Endothelial cell of umbilical vein (primary cell): ENCODE data around the gene ST8SIA2. TPM values are rescaled to one million over a fixed set of nuclear protein-coding genes. Genes with fewer than 3 reads are reported as not detected.

Experiments
- BruUV-seq: library from RNA; stranded (reverse); fragments of 400-500 nt; replicated peaks from 2 replicates; lab custom pipeline; 2021; lab: Mats Ljungman, UMichigan
- CTCF ChIA-PET: fragments of 300-600, 350-600 bp; sonication (Branson Sonifier 250); formaldehyde crosslinking; loops from one replicate; lab custom pipeline; 2021; ENCODE audit warnings: antibody characterized with exemption, inconsistent platforms; lab: Charles Lee
- POLR2A ChIA-PET: fragments of 300-600, 350-600 bp; sonication (Branson Sonifier 250); formaldehyde crosslinking; loops from one replicate; lab custom pipeline; 2021; ENCODE audit warnings: antibody characterized with exemption, inconsistent platforms; lab: Charles Lee
- DNase-seq: peaks from one replicate; pipeline ENCODE4 v3.0.0-alpha.2; 2011; ENCODE audit warnings: low read depth, low spot score
- FAIRE-seq: peaks from 2 replicates; lab custom pipeline; 2011; peaks lifted over from hg19 to GRCh38; lab: Jason Lieb, UNC
- H2AFZ ChIP-seq: 2 replicates; pipeline ENCODE4 v1.6.0; 2012; ENCODE audit warnings: low read depth, low read length, control low read depth, inconsistent platforms
- H3K27ac ChIP-seq: 2 replicates; pipeline ENCODE4 v1.5.1; 2011; ENCODE audit warnings: low read depth, mild to moderate bottlenecking, control low read depth, low read length, moderate library complexity; ENCODE audit not compliant: insufficient read depth
- H3K27me3 ChIP-seq, 2 experiments: 2 replicates each; pipeline versions ENCODE4 v1.6.0 to v1.6.1; 2011; ENCODE audit warnings: low read length in 2 of 2, mixed read lengths in 1 of 2; ENCODE audit not compliant: control insufficient read depth in 2 of 2, insufficient read depth in 2 of 2
- H3K36me3 ChIP-seq, 2 experiments: 2 replicates in 1 of 2; 3 replicates in 1 of 2; pipeline ENCODE4 v1.5.1; 2011; ENCODE audit warnings: low read length in 2 of 2, mild to moderate bottlenecking in 1 of 2, moderate library complexity in 1 of 2; ENCODE audit not compliant: control insufficient read depth in 2 of 2, insufficient read depth in 2 of 2; ENCODE audit errors: extremely low read depth in 1 of 2
- H3K4me1 ChIP-seq: 3 replicates; pipeline ENCODE4 v1.5.1; 2011; ENCODE audit warnings: mild to moderate bottlenecking, low read length; ENCODE audit not compliant: control insufficient read depth, insufficient read depth; ENCODE audit errors: extremely low read depth
- H3K4me2 ChIP-seq: 2 replicates; pipeline ENCODE4 v1.6.1; 2011; ENCODE audit warnings: low read length, control low read depth, mixed read lengths; ENCODE audit not compliant: insufficient read depth
- H3K4me3 ChIP-seq, 3 experiments: fragments of 200-600 bp in 1 of 3; sonication (generic), shearing (Covaris generic) in 1 of 3; replicated peaks in 1 of 3; 2 replicates each; pipeline ENCODE4 v1.5.1; 2011 to 2016; ENCODE audit warnings: control low read depth in 3 of 3, low read length in 3 of 3, mild to moderate bottlenecking in 2 of 3, inconsistent platforms in 1 of 3, low read depth in 1 of 3, moderate library complexity in 1 of 3; ENCODE audit not compliant: insufficient read depth in 1 of 3
- H3K79me2 ChIP-seq: 2 replicates; pipeline ENCODE4 v1.6.0; 2012; ENCODE audit warnings: low read length, inconsistent platforms; ENCODE audit not compliant: control insufficient read depth, insufficient read depth
- H3K9ac ChIP-seq: replicated peaks from 2 replicates; pipeline ENCODE3; 2011; ENCODE audit warnings: low read length, control low read depth; ENCODE audit not compliant: insufficient read depth; ENCODE audit errors: extremely low read depth
- H3K9me1 ChIP-seq: replicated peaks from 3 replicates; pipeline ENCODE4 v1.6.0; 2011; ENCODE audit warnings: mild to moderate bottlenecking, low read length; ENCODE audit not compliant: control insufficient read depth, insufficient read depth; ENCODE audit errors: extremely low read depth
- H3K9me3 ChIP-seq: replicated peaks from 2 replicates; pipeline ENCODE4 v1.5.1; 2012; ENCODE audit warnings: low read length, inconsistent platforms; ENCODE audit not compliant: control insufficient read depth, insufficient read depth
- H4K20me1 ChIP-seq: replicated peaks from 2 replicates; pipeline ENCODE3; 2011; ENCODE audit warnings: mild to moderate bottlenecking, low read length; ENCODE audit not compliant: control insufficient read depth, insufficient read depth; ENCODE audit errors: extremely low read depth
- CTCF ChIP-seq, 2 donors: IDR thresholded peaks; 1 replicate in 1 of 2; 2 replicates in 1 of 2; pipeline ENCODE4 v1.5.1; 2011; ENCODE audit warnings: low read length in 2 of 2, mild to moderate bottlenecking in 2 of 2, moderate library complexity in 2 of 2, control low read depth in 1 of 2, inconsistent platforms in 1 of 2, low read depth in 1 of 2; ENCODE audit not compliant: insufficient read depth in 1 of 2; ENCODE audit errors: extremely low read depth in 1 of 2
- EZH2 ChIP-seq: IDR thresholded peaks from 2 replicates; pipeline ENCODE4 v1.6.1; 2012; ENCODE audit warnings: borderline replicate concordance, low read depth, mild to moderate bottlenecking, moderate library complexity, low read length, inconsistent platforms; ENCODE audit not compliant: severe bottlenecking
- FOS ChIP-seq: IDR thresholded peaks from 2 replicates; pipeline ENCODE4 v1.6.1; 2011; ENCODE audit warnings: mild to moderate bottlenecking, low read length, moderate library complexity, borderline replicate concordance; ENCODE audit not compliant: insufficient read depth
- GATA2 ChIP-seq: IDR thresholded peaks from 2 replicates; pipeline ENCODE4 v1.7.0; 2011; ENCODE audit warnings: low read depth, mild to moderate bottlenecking, moderate library complexity, mixed read lengths, low read length; ENCODE audit not compliant: insufficient read length, insufficient read depth
- JUN ChIP-seq: IDR thresholded peaks from 2 replicates; pipeline ENCODE4 v1.6.1; 2011; ENCODE audit warnings: borderline replicate concordance, low read depth; ENCODE audit not compliant: insufficient read length, insufficient read depth
- MAX ChIP-seq: IDR thresholded peaks from 2 replicates; pipeline ENCODE4 v1.6.1; 2011; ENCODE audit not compliant: insufficient read depth, insufficient read length
- MYC ChIP-seq: IDR thresholded peaks from one replicate; pipeline ENCODE4 v1.6.1; 2011; ENCODE audit warnings: mild to moderate bottlenecking, low read depth, low read length
- POLR2A ChIP-seq: IDR thresholded peaks from 2 replicates; pipeline ENCODE4 v1.6.1; 2012; ENCODE audit warnings: low read depth, mild to moderate bottlenecking, control low read depth, low read length
- POLR2AphosphoS5 ChIP-seq: IDR thresholded peaks from 2 replicates; pipeline ENCODE4 v1.6.1; 2012; ENCODE audit warnings: low read depth, mild to moderate bottlenecking, control low read depth, low read length, moderate library complexity; ENCODE audit not compliant: insufficient read depth
- dilution Hi-C: fragments of 300-500 bp; cut with MboI; formaldehyde crosslinking; loops from one replicate; pipeline ENCODE4 v1.15.0; 2019; ENCODE audit warnings: low sequenced_read_pairs; ENCODE audit not compliant: extremely low pct_ligation_motif_present
- intact Hi-C: fragments of 100-400 bp; cut with micrococcal nuclease; formaldehyde crosslinking; loops from one replicate; pipeline ENCODE4 v1.10.0; 2022
- polyA plus RNA-seq, 4 experiments: library from polyadenylated mRNA; depleted of rRNA in 3 of 4; stranded (reverse) in 3 of 4; unstranded in 1 of 4; fragments of >200 nt; gene quantifications; 2 replicates each; pipeline versions ENCODE4 v1.2.1 to v1.2.3, GENCODE V29; 2011 to 2012; ENCODE audit warnings: missing spikeins in 1 of 4
- total RNA-seq: library from RNA; stranded (reverse); gene quantifications from 2 replicates; pipeline ENCODE4 v1.2.3, GENCODE V29; 2021

The ST8SIA2 gene
- total and polyA plus RNA-seq, 2 donors (not counting 3 experiments of a cell fraction or from before 2014, with no cell fraction given): 0.35 to 0.46 TPM

GRCh38 chr15:92454555-92455105 lies 60.9 kb downstream of the ST8SIA2 start:
- H3K4me1 ChIP-seq: no peaks in the 10 kb centered on the region
- H3K27ac ChIP-seq: no peak overlapping the region
- FAIRE-seq (no peak), DNase-seq (no peak)
- H3K27me3 ChIP-seq: no peaks in the 10 kb centered on the region
- H3K79me2 ChIP-seq: no peaks in the 10 kb centered on the region
- CTCF ChIA-PET: no interaction called here
- H2AFZ ChIP-seq: no peak overlapping the region
- no peak overlapping the region for H3K9ac ChIP-seq
- no TSS peak for BruUV-seq
- H3K4me3 ChIP-seq: no peak overlapping the region
- no peaks in the 10 kb centered on the region for H3K36me3 ChIP-seq
- H4K20me1 ChIP-seq: no peaks in the 10 kb centered on the region
- H3K9me1 ChIP-seq: no peaks in the 10 kb centered on the region
- no peak overlapping the region for H3K4me2 ChIP-seq
- no peaks in the 10 kb centered on the region for H3K9me3 ChIP-seq
- POLR2A ChIA-PET: no interaction called here
- dilution Hi-C loops: no loop called here
- intact Hi-C loops: no loop called here
- no peak for TF ChIP-seq POLR2A
- no peak for TF ChIP-seq EZH2
- TF ChIP-seq POLR2AphosphoS5: no peak
- no peak for TF ChIP-seq JUN
- no peak for TF ChIP-seq MYC
- no peak for TF ChIP-seq MAX
- no peak for TF ChIP-seq FOS
- no peak for TF ChIP-seq CTCF (IDR thresholded peaks at IDR 0.05; ENCODE audit: extremely low read depth in 1 of 2, insufficient read depth in 1 of 2, low read depth in 1 of 2, low read length in 2 of 2)
- no peak for TF ChIP-seq GATA2
